GM23338 (cell line): Measurements from ENCODE around the gene RNF225. TPM values are rescaled to one million over a fixed set of nuclear protein-coding genes. Genes with fewer than 3 reads are reported as not detected.

ENCODE experiments used
- ATAC-seq: fragments of 200-7000 bp; cut with Tn5 transposase; 3 replicates; pipeline ENCODE4 v1.9.1; 2020
- DNase-seq: peaks from one replicate; pipeline ENCODE4 v3.0.0-alpha.2; 2015; ENCODE audit warnings: low spot score
- H2AFZ ChIP-seq: fragments of 200-600 bp; sonication (generic); 2 replicates; pipeline ENCODE4 v1.8.0; 2016; ENCODE audit warnings: antibody characterized with exemption, mild to moderate bottlenecking, moderate library complexity
- H3F3A ChIP-seq: fragments of 200-600 bp; sonication (generic); replicated peaks from 2 replicates; pipeline ENCODE4 v1.8.0; 2017; ENCODE audit warnings: antibody characterized with exemption, mixed run types, low read depth
- H3K27ac ChIP-seq: fragments of 200-600 bp; sonication (generic); 2 replicates; pipeline ENCODE4 v1.6.1; 2016; ENCODE audit warnings: low read depth
- H3K27me3 ChIP-seq: fragments of 200-600 bp; sonication (generic); 2 replicates; pipeline ENCODE4 v1.8.0; 2016; ENCODE audit warnings: mild to moderate bottlenecking, mixed run types, moderate library complexity; ENCODE audit not compliant: insufficient read depth
- H3K36me3 ChIP-seq: fragments of 200-600 bp; sonication (generic); 2 replicates; pipeline ENCODE4 v1.8.0; 2016; ENCODE audit warnings: mild to moderate bottlenecking; ENCODE audit not compliant: insufficient read depth
- H3K4me1 ChIP-seq: fragments of 200-600 bp; sonication (generic); 2 replicates; pipeline ENCODE4 v1.8.0; 2016; ENCODE audit warnings: mild to moderate bottlenecking, moderate library complexity; ENCODE audit not compliant: insufficient read depth
- H3K4me2 ChIP-seq: fragments of 200-600 bp; sonication (generic); 2 replicates; pipeline ENCODE4 v1.7.1; 2017; ENCODE audit warnings: mixed run types
- H3K4me3 ChIP-seq: fragments of 200-600 bp; sonication (generic); 2 replicates; pipeline ENCODE4 v1.6.1; 2016; ENCODE audit warnings: mixed run types
- H3K79me2 ChIP-seq: fragments of 200-600 bp; sonication (generic); replicated peaks from 2 replicates; pipeline ENCODE4 v1.8.0; 2017; ENCODE audit warnings: mild to moderate bottlenecking; ENCODE audit not compliant: insufficient read depth
- H3K9me2 ChIP-seq: fragments of 200-600 bp; sonication (generic); 2 replicates; pipeline ENCODE4 v1.8.0; 2017; ENCODE audit not compliant: insufficient read depth
- H4K20me1 ChIP-seq: fragments of 200-600 bp; sonication (generic); replicated peaks from 2 replicates; pipeline ENCODE4 v1.8.0; 2017; ENCODE audit warnings: mild to moderate bottlenecking; ENCODE audit not compliant: insufficient read depth
- H3K27ac Mint-ChIP-seq: 2 replicates; pipeline ENCODE4 v1.8.0; 2020; ENCODE audit warnings: inconsistent platforms, mild to moderate bottlenecking, moderate library complexity, mixed read lengths
- H3K27me3 Mint-ChIP-seq: 3 replicates; pipeline ENCODE4 v1.8.0; 2022; ENCODE audit warnings: low read depth, mild to moderate bottlenecking, moderate library complexity, mixed read lengths, inconsistent platforms; ENCODE audit not compliant: insufficient read depth, poor library complexity
- H3K36me3 Mint-ChIP-seq: 3 replicates; pipeline ENCODE4 v1.8.0; 2021; ENCODE audit warnings: low read depth, mild to moderate bottlenecking, inconsistent platforms, moderate library complexity, mixed read lengths
- H3K4me1 Mint-ChIP-seq: 3 replicates; pipeline ENCODE4 v1.8.0; 2020; ENCODE audit warnings: mild to moderate bottlenecking, inconsistent platforms, mixed read lengths
- H3K4me3 Mint-ChIP-seq: 3 replicates; pipeline ENCODE4 v1.8.0; 2021; ENCODE audit warnings: moderate library complexity, mild to moderate bottlenecking, inconsistent platforms, mixed read lengths
- H3K9me3 Mint-ChIP-seq: 3 replicates; pipeline ENCODE4 v1.8.0; 2020; ENCODE audit warnings: moderate library complexity, mild to moderate bottlenecking, inconsistent platforms, mixed read lengths
- CREB1 ChIP-seq: fragments of 250-450 bp; sonication (Bioruptor Pico); IDR thresholded peaks from 2 replicates; pipeline ENCODE4 v1.5.0; 2020; ENCODE audit warnings: low read depth, mild to moderate bottlenecking, moderate library complexity
- CTCF ChIP-seq, 2 experiments: fragments of 200-600 bp in 1 of 2; sonication (generic) in 1 of 2; conservative IDR thresholded peaks; 2 replicates each; pipeline versions ENCODE4 v1.5.1 to v1.6.1; 2016 to 2017; ENCODE audit warnings: antibody characterized with exemption in 2 of 2, low read depth in 2 of 2, mild to moderate bottlenecking in 2 of 2, moderate library complexity in 1 of 2
- JUNB ChIP-seq: IDR thresholded peaks from one replicate; pipeline ENCODE4 v1.6.1; 2016; ENCODE audit warnings: antibody characterized with exemption; ENCODE audit not compliant: unreplicated experiment
- NANOG ChIP-seq: IDR thresholded peaks from 2 replicates; pipeline ENCODE4 v1.6.1; 2016; ENCODE audit warnings: antibody characterized with exemption, borderline replicate concordance
- POLR2AphosphoS5 ChIP-seq: IDR thresholded peaks from 2 replicates; pipeline ENCODE4 v1.6.1; 2016; ENCODE audit warnings: antibody characterized with exemption, low read depth
- STAT1 ChIP-seq: IDR thresholded peaks from one replicate; pipeline ENCODE4 v1.6.1; 2016; ENCODE audit warnings: antibody characterized with exemption; ENCODE audit not compliant: unreplicated experiment
- ZNF114 ChIP-seq: fragments of 250-450 bp; sonication (Bioruptor Pico); IDR thresholded peaks from 2 replicates; pipeline ENCODE4 v1.5.0; 2020; ENCODE audit warnings: mild to moderate bottlenecking, moderate library complexity
- ZNF331 ChIP-seq: fragments of 250-450 bp; sonication (Bioruptor Pico); IDR thresholded peaks from 2 replicates; pipeline ENCODE4 v1.5.0; 2020; ENCODE audit warnings: low read depth, mild to moderate bottlenecking, moderate library complexity
- polyA plus RNA-seq: library from polyadenylated mRNA; unstranded; fragments of >200 nt; fragmentation: Nextera tagmentation; extraction: Ambion mirVana; gene quantifications from 2 replicates; pipeline ENCODE4 v1.2.1, GENCODE V29; 2016
- total RNA-seq: library from RNA; depleted of rRNA; stranded (reverse); fragments of >200 nt; shearing (Covaris generic); gene quantifications from 2 replicates; pipeline ENCODE4 v1.2.3, GENCODE V29; 2014
- TF ChIP-seq, protein P1 (sequence below): IDR thresholded peaks from 2 replicates; pipeline ENCODE4 v1.6.1; 2016; ENCODE audit warnings: antibody characterized with exemption
- TF ChIP-seq, protein P2 (sequence below): fragments of 250-450 bp; sonication (Bioruptor Pico); IDR thresholded peaks from 2 replicates; pipeline ENCODE4 v1.5.0; 2020; ENCODE audit warnings: mild to moderate bottlenecking, moderate library complexity

The RNF225 gene
- total and polyA plus RNA-seq, 2 experiments from 2014 or later, result 0.87 TPM; not detected in 1

DNA sequence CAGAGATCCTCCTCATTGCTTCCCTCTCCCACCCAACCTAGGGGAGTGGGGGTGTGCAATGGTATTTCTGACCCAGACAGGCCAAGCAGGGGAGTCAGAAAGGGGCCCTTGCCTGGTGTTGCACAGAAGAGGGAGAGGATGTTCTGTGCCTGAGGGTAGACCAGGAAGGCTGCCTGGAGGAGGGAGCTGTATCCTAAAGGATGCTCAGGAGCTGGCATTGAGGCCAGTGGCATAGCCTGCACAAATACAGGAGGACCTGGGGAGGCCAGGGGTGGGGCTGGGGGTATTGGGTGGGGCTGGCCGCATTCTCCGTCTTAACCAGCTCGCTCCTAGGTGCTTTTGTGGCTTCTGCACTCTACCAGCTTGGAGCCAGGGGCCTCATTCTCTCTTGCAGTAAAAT, 4.4 kb downstream of the RNF225 start:
- Mint-ChIP-seq H3K27me3 (peaks cover 35% of the 10 kb centered on the region), H3K4me1 (peaks cover 13% of the 10 kb centered on the region; the same call in 2 of the 3 replicates), H3K27ac (no peak overlapping the region), H3K36me3 (peaks cover 8% of the 10 kb centered on the region), H3K4me3 (peak overlapping the region; percentile 3; the same call in 2 of the 3 replicates), H3K9me3 (peaks cover 3% of the 10 kb centered on the region; the same call in 1 of the 3 replicates)
- H3K36me3 ChIP-seq, result no peaks in the 10 kb centered on the region
- H3K27ac ChIP-seq, result no peak overlapping the region
- H3K79me2 ChIP-seq, result no peaks in the 10 kb centered on the region
- ATAC-seq (no peak), DNase-seq (no peak)
- H4K20me1 ChIP-seq, result no peaks in the 10 kb centered on the region
- H3K9me2 ChIP-seq, result no peaks in the 10 kb centered on the region
- TF ChIP-seq CTCF (conservative IDR thresholded peaks at IDR 0.05; ENCODE audit: low read depth in 2 of 2), result no peak
- no peak for TF ChIP-seq NANOG
- no peak for TF ChIP-seq CREB1
- no peak for TF ChIP-seq ZNF114 (CRISPR knock-in tag)
- TF ChIP-seq ZNF331 (CRISPR knock-in tag), result no peak
- TF ChIP-seq, protein P1, sequence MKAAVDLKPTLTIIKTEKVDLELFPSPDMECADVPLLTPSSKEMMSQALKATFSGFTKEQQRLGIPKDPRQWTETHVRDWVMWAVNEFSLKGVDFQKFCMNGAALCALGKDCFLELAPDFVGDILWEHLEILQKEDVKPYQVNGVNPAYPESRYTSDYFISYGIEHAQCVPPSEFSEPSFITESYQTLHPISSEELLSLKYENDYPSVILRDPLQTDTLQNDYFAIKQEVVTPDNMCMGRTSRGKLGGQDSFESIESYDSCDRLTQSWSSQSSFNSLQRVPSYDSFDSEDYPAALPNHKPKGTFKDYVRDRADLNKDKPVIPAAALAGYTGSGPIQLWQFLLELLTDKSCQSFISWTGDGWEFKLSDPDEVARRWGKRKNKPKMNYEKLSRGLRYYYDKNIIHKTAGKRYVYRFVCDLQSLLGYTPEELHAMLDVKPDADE, result no peak
- TF ChIP-seq JUNB, result no peak
- peaks cover 5% of the 10 kb centered on the region; the same call in 1 of the 2 replicates for H3K4me1 ChIP-seq
- peaks cover 18% of the 10 kb centered on the region for H3F3A ChIP-seq
- H2AFZ ChIP-seq, result no peak overlapping the region
- H3K27me3 ChIP-seq, result peaks cover 21% of the 10 kb centered on the region
- no peak overlapping the region for H3K4me2 ChIP-seq
- H3K4me3 ChIP-seq, result no peak overlapping the region

DNA sequence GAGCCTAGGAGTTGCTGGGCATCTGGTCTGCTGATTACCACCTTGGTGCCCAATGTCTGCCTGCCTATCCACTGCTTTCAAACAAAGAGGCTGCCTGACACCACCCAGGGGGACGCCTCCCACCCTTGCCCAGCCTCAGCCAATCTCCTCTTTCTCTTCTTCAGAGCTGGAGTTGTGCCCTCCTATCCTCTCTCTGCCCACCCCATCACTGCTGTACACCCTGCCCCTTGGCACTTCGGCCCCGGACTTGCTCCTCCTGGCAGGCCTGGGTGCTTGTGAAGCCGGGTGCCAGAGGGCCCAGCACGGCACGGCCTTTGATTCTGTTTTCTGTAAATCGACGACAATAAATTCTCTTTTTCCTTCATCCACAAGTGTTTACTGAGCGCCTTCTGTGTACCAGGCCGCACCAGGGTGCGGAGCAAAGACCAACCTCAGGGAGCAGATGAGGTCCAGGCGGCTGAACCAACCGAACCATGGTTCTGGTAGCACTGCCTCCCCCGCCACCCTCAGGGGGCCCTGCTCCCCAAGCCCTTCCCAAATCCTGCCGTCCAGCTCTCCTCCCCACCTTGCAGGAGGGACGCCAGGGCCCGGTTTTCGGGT, 5.0 kb downstream of the RNF225 start:
- H3K4me1 ChIP-seq, result peaks cover 5% of the 10 kb centered on the region; the same call in 1 of the 2 replicates
- peaks cover 13% of the 10 kb centered on the region for H3F3A ChIP-seq
- H4K20me1 ChIP-seq, result no peaks in the 10 kb centered on the region
- H3K27me3 ChIP-seq, result peaks cover 21% of the 10 kb centered on the region
- peak overlapping the region; percentile 90 for H2AFZ ChIP-seq
- ATAC-seq (no peak), DNase-seq (no peak)
- H3K27ac ChIP-seq, result no peak overlapping the region
- H3K4me1 Mint-ChIP-seq, result peaks cover 12% of the 10 kb centered on the region; the same call in 2 of the 3 replicates
- peak overlapping the region; percentile 91 for H3K4me3 Mint-ChIP-seq
- H3K36me3 ChIP-seq, result no peaks in the 10 kb centered on the region
- no peaks in the 10 kb centered on the region for H3K79me2 ChIP-seq
- H3K9me2 ChIP-seq, result no peaks in the 10 kb centered on the region
- peak overlapping the region; percentile 69 for H3K4me3 ChIP-seq
- H3K4me2 ChIP-seq, result peak overlapping the region; percentile 92
- peaks cover 3% of the 10 kb centered on the region; the same call in 1 of the 3 replicates for H3K9me3 Mint-ChIP-seq
- no peak overlapping the region for H3K27ac Mint-ChIP-seq
- H3K27me3 Mint-ChIP-seq, result peaks cover 34% of the 10 kb centered on the region
- peaks cover 4% of the 10 kb centered on the region for H3K36me3 Mint-ChIP-seq
- TF ChIP-seq STAT1 (no peak), NANOG (no peak), POLR2AphosphoS5 (no peak)
- TF ChIP-seq, protein P2, sequence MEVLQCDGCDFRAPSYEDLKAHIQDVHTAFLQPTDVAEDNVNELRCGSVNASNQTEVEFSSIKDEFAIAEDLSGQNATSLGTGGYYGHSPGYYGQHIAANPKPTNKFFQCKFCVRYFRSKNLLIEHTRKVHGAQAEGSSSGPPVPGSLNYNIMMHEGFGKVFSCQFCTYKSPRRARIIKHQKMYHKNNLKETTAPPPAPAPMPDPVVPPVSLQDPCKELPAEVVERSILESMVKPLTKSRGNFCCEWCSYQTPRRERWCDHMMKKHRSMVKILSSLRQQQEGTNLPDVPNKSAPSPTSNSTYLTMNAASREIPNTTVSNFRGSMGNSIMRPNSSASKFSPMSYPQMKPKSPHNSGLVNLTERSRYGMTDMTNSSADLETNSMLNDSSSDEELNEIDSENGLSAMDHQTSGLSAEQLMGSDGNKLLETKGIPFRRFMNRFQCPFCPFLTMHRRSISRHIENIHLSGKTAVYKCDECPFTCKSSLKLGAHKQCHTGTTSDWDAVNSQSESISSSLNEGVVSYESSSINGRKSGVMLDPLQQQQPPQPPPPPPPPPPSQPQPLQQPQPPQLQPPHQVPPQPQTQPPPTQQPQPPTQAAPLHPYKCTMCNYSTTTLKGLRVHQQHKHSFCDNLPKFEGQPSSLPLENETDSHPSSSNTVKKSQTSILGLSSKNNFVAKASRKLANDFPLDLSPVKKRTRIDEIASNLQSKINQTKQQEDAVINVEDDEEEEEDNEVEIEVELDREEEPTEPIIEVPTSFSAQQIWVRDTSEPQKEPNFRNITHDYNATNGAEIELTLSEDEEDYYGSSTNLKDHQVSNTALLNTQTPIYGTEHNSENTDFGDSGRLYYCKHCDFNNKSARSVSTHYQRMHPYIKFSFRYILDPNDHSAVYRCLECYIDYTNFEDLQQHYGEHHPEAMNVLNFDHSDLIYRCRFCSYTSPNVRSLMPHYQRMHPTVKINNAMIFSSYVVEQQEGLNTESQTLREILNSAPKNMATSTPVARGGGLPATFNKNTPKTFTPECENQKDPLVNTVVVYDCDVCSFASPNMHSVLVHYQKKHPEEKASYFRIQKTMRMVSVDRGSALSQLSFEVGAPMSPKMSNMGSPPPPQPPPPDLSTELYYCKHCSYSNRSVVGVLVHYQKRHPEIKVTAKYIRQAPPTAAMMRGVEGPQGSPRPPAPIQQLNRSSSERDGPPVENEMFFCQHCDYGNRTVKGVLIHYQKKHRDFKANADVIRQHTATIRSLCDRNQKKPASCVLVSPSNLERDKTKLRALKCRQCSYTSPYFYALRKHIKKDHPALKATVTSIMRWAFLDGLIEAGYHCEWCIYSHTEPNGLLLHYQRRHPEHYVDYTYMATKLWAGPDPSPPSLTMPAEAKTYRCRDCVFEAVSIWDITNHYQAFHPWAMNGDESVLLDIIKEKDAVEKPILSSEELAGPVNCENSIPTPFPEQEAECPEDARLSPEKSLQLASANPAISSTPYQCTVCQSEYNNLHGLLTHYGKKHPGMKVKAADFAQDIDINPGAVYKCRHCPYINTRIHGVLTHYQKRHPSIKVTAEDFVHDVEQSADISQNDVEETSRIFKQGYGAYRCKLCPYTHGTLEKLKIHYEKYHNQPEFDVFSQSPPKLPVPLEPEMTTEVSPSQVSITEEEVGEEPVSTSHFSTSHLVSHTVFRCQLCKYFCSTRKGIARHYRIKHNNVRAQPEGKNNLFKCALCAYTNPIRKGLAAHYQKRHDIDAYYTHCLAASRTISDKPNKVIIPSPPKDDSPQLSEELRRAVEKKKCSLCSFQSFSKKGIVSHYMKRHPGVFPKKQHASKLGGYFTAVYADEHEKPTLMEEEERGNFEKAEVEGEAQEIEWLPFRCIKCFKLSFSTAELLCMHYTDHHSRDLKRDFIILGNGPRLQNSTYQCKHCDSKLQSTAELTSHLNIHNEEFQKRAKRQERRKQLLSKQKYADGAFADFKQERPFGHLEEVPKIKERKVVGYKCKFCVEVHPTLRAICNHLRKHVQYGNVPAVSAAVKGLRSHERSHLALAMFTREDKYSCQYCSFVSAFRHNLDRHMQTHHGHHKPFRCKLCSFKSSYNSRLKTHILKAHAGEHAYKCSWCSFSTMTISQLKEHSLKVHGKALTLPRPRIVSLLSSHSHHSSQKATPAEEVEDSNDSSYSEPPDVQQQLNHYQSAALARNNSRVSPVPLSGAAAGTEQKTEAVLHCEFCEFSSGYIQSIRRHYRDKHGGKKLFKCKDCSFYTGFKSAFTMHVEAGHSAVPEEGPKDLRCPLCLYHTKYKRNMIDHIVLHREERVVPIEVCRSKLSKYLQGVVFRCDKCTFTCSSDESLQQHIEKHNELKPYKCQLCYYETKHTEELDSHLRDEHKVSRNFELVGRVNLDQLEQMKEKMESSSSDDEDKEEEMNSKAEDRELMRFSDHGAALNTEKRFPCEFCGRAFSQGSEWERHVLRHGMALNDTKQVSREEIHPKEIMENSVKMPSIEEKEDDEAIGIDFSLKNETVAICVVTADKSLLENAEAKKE, result no peak
